Kidney epithelial cell (primary cell): ENCODE data around the gene ZFHX3. TPM values are rescaled to one million over a fixed set of nuclear protein-coding genes. Genes with fewer than 3 reads are reported as not detected.

ENCODE experiments used
- DNase-seq: peaks from one replicate; pipeline ENCODE4 v3.0.0-alpha.2; 2010; ENCODE audit warnings: low read depth
- H3K27me3 ChIP-seq: 2 replicates; pipeline ENCODE4 v1.6.0; 2011; ENCODE audit warnings: low read length; ENCODE audit not compliant: control insufficient read depth, insufficient read depth
- H3K36me3 ChIP-seq: 2 replicates; pipeline ENCODE4 v1.5.1; 2011; ENCODE audit warnings: low read length; ENCODE audit not compliant: control insufficient read depth, insufficient read depth
- H3K4me3 ChIP-seq: 2 replicates; pipeline ENCODE4 v1.5.1; 2011; ENCODE audit warnings: low read depth, mild to moderate bottlenecking, control low read depth, low read length
- total RNA-seq: library from RNA; depleted of rRNA; stranded (reverse); fragments of >200 nt; gene quantifications from 2 replicates; pipeline ENCODE4 v1.2.3, GENCODE V29; 2015
- TF ChIP-seq, protein P1 (sequence below): IDR thresholded peaks from 2 replicates; pipeline ENCODE4 v1.5.1; 2011; ENCODE audit warnings: mild to moderate bottlenecking, moderate library complexity, low read length, control low read depth, inconsistent platforms; ENCODE audit not compliant: insufficient read depth, poor library complexity, severe bottlenecking

Gene ZFHX3
- total RNA-seq, 1 donor from 2014 or later = 19.9 TPM

DNA sequence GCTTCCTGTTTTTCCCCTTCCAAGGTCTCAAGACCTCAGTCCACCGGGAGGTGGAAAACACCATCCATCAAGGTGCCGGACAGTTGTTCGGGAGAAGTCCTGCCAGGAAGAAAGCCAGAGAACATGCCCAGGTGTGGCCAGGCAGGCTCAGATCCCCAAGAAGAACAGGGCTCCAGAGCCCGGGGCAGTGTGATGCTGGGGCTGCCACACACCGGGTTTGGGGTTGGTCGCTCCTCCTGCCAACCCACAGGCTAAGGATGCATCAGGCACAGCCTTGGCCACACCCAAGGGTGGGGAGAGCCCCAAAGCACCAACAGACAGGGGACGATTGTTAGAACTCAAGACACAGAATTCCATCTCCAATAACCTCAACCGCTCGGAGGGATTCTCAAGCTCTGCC lies 19.7 kb downstream of the ZFHX3 start:
- Histone ChIP-seq H3K36me3 (no peaks in the 10 kb centered on the region), H3K27me3 (no peaks in the 10 kb centered on the region), H3K4me3 (no peak overlapping the region)
- TF ChIP-seq, protein P1, sequence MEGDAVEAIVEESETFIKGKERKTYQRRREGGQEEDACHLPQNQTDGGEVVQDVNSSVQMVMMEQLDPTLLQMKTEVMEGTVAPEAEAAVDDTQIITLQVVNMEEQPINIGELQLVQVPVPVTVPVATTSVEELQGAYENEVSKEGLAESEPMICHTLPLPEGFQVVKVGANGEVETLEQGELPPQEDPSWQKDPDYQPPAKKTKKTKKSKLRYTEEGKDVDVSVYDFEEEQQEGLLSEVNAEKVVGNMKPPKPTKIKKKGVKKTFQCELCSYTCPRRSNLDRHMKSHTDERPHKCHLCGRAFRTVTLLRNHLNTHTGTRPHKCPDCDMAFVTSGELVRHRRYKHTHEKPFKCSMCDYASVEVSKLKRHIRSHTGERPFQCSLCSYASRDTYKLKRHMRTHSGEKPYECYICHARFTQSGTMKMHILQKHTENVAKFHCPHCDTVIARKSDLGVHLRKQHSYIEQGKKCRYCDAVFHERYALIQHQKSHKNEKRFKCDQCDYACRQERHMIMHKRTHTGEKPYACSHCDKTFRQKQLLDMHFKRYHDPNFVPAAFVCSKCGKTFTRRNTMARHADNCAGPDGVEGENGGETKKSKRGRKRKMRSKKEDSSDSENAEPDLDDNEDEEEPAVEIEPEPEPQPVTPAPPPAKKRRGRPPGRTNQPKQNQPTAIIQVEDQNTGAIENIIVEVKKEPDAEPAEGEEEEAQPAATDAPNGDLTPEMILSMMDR = no peak
- no peak for DNase-seq

DNA sequence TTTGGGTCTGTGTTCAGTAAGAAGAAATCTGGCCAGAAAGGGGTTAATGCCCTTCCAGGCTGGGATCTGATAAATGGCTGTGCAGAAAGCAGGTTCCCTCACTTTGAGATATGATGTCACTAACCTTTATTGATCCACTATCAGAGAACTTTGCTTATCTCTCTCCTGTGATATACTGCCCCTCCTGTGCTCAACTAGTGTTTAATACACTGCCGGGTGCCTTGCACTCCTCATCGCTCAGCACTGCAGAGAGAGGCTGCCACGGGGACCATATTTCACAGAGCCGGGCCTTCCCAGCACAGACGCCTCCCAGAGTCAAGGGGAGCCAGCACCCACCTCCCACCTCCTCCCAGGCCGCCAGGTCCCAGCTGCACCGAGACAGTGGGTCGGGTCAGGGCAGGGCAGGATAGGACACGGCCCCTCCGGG lies 20.2 kb downstream of the ZFHX3 start:
- Histone ChIP-seq H3K36me3 (no peaks in the 10 kb centered on the region), H3K4me3 (no peak overlapping the region), H3K27me3 (no peaks in the 10 kb centered on the region)
- TF ChIP-seq, protein P1 = no peak
- no peak for DNase-seq

DNA sequence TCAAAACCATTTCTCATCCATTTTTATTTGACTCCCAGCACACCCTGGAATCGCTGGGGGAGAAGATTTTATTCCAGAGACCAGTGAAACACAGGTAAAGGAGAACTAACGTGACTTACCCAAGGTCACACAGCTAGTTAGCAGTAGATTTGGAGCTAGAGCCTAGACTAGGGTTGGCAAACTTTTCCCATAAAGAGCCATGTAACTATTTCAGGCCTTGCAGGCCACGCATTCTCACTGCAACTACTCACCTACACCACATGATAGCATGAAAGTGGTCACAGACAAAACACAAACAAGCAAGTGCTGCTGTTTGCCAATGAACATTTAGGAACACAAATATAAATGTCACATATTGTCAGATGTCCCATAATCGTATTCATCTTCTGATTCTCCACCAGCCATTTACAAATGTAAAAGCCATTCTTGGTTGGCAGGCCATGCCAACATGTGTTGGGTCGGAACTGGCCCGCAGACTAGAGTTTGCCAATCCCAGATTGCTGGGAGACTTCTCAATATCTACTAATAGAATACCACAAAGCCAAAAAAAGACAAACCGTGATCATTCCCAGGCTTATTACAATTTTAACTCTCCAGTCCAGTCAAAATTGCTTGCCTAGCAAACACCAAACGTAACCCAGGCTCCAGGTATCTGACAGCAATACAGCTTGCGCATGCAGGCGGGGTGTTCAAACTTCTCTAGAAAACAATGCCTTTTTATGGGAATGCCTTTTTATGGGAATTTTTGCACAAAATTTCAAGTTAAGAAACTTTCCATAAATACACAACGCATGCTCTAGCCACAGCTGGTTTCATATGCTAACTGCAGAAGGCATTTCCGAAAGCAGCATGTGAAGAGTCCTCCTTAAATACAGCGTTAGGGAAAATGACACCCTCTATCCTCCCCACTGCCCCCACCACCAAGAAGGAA lies 20.9 kb downstream of the ZFHX3 start:
- Histone ChIP-seq H3K27me3 (no peaks in the 10 kb centered on the region), H3K4me3 (no peak overlapping the region), H3K36me3 (no peaks in the 10 kb centered on the region)
- TF ChIP-seq, protein P1 = no peak
- no peak for DNase-seq

DNA sequence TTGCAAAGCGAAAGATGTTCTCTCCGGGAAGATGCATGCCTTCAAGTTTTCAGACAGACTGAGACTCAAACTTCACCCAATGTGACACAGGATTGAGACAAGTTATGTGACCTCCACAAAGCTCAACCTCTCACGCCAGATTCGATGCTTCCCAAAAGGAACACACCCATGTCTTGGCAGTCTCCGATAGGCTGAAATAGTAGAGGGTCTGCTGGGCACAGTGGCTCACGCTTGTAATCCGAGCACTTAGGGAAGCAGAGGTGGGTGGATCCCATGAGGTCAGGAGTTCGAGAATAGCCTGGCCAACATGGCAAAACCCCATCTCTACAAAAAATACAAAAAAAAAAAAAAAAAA lies 22.1 kb downstream of the ZFHX3 start:
- TF ChIP-seq, protein P1 = no peak
- H3K27me3 ChIP-seq = no peaks in the 10 kb centered on the region
- no peaks in the 10 kb centered on the region for H3K36me3 ChIP-seq
- DNase-seq = no peak
- no peak overlapping the region for H3K4me3 ChIP-seq

DNA sequence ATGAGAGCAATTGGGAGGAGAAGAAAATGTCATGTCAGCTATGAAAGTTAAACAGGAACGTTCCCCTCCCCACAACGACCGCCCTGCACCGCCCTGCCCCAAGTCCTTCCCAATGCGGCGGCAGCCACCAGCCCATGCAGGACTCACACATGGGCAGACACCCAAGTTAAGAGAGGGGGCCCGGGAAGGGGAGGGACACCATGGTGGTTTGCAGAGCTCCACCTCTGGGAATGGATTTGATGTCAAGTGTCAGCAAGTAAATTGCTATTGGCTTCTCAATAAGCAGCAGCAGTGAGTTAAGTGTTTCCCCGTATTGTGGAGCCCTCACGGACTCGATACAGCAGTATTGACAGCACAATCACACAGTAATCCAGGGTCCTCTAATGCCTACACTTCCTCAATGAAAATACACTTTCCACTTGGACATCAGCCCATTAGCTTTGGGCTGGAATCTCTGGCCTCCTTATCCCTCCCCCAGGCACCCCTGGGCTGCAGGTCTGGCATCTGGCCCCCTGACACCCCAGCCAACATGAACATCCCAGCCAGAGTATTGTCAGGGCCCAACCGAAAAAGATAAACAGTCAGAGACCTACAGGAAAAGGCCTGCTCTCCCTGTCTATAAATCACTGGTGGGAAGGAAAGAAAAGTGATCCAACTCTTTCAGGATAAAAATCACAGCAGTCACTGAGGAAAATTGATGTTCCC lies 22.6 kb downstream of the ZFHX3 start:
- Histone ChIP-seq H3K36me3 (no peaks in the 10 kb centered on the region), H3K4me3 (no peak overlapping the region), H3K27me3 (no peaks in the 10 kb centered on the region)
- TF ChIP-seq, protein P1 = no peak
- DNase-seq = no peak
